GM21528 (cell line): ENCODE results near the gene NRXN2.

Experiments used
- ATAC-seq: cut with Tn5 transposase; IDR thresholded peaks from one replicate; pipeline ENCODE4 v1.9.1; 2021; ENCODE audit warnings: mild to moderate bottlenecking, moderate library complexity; ENCODE audit not compliant: unreplicated experiment, low FRiP score

Gene NRXN2

GRCh38 chr11:64637334-64638017 lies 85.5 kb downstream of the NRXN2 start:
- ATAC-seq = no peak

- ATAC-seq = no peak
These were observed 89.3 kb downstream of the NRXN2 start for GRCh38 chr11:64633555-64634159.

- ATAC-seq = no peak
These were observed 90.3 kb downstream of the NRXN2 start for GRCh38 chr11:64632654-64633053.

- no peak for ATAC-seq
These were observed 90.8 kb downstream of the NRXN2 start for GRCh38 chr11:64632237-64632636.

- no peak for ATAC-seq
These were observed 91.3 kb downstream of the NRXN2 start for GRCh38 chr11:64631675-64632074.

- ATAC-seq = no peak
These were observed 93.0 kb downstream of the NRXN2 start for GRCh38 chr11:64629796-64630562.

- no peak for ATAC-seq
These were observed 93.9 kb downstream of the NRXN2 start for GRCh38 chr11:64629103-64629502.

GRCh38 chr11:64628596-64628995 lies 94.4 kb downstream of the NRXN2 start:
- no peak for ATAC-seq

GRCh38 chr11:64627371-64627770 lies 95.6 kb downstream of the NRXN2 start:
- no peak for ATAC-seq

GRCh38 chr11:64626637-64627036 lies 96.4 kb downstream of the NRXN2 start:
- ATAC-seq = no peak

GRCh38 chr11:64624883-64625481 lies 98.0 kb downstream of the NRXN2 start:
- no peak for ATAC-seq

- no peak for ATAC-seq
These were observed 100.3 kb downstream of the NRXN2 start for GRCh38 chr11:64622681-64623080.

- ATAC-seq = no peak
These were observed 101.5 kb downstream of the NRXN2 start for GRCh38 chr11:64621283-64622019.

- ATAC-seq = no peak
These were observed 102.5 kb downstream of the NRXN2 start for GRCh38 chr11:64620381-64620971.

- no peak for ATAC-seq
These were observed 103.1 kb downstream of the NRXN2 start for GRCh38 chr11:64619811-64620380.

GRCh38 chr11:64619196-64619595 lies 103.8 kb downstream of the NRXN2 start:
- no peak for ATAC-seq

- no peak for ATAC-seq
These were observed 106.2 kb downstream of the NRXN2 start for GRCh38 chr11:64616817-64617216.

GRCh38 chr11:64614917-64615316 lies 108.1 kb downstream of the NRXN2 start:
- no peak for ATAC-seq

- ATAC-seq = no peak
These were observed 109.3 kb downstream of the NRXN2 start for GRCh38 chr11:64613648-64614047.
